Heart left ventricle (tissue), 13 donors: Measurements from ENCODE around the gene SH3BP4.

ENCODE experiments used
- CTCF ChIP-seq, 12 donors: fragments of 200-600 bp; sonication (generic) in 4 of 12; IDR thresholded peaks; one replicate each; pipeline versions ENCODE4 v1.5.0 to v1.8.0; 2018 to 2022; ENCODE audit warnings: antibody characterized with exemption in 12 of 12, mild to moderate bottlenecking in 5 of 12
- POLR2A ChIP-seq, 2 donors: fragments of 450-650 bp; IDR thresholded peaks; one replicate each; pipeline ENCODE4 v1.6.1; 2017; ENCODE audit warnings: antibody characterized with exemption in 2 of 2, mild to moderate bottlenecking in 2 of 2, moderate library complexity in 2 of 2
- donor health status: ischemic (EF 13 %, LVEDD 7.1; RV severe dilation, severe dysfunction).
- donor health status: DM: no; HTN: yes; CAD: no.
- donor health status: DM: no; HTN: no; CAD: no.
- donor health status: ischemic (EF 25% LVEDD 6.9; RV normal size, moderate dysfunction).
- donor health status: ischemic (EF 25% LVEDD 5.7; RV mildly dilated, moderate dysfunction).
- donor health status: ischemic (EF 35%, LVEDD 5.7; RV mildly dilated, moderate dysfunction).
- donor health status: nonischemic (EF 11% LVEDD 7.7; RV severe dilation, severe dysfunction).
- donor health status: DM: yes; HTN: yes; CAD: no.
- donor health status: PGD.
- donor health status: ischemic (EF 29% LVEDD 5.4; RV normal size, mild dysfunction).
- donor health status: nonischemic (EF 23%, LVEDD 6.1; RV moderate dilation, normal function).

- no peak for TF ChIP-seq CTCF (IDR thresholded peaks at IDR 0.05)
- TF ChIP-seq POLR2A (IDR thresholded peaks at IDR 0.05): no peak
Observed at GRCh38 chr2:234994438-234995321, 42.9 kb downstream of the SH3BP4 start.
